22Rv1 (cell line): ENCODE data around the gene RPUSD4.

ENCODE experiments used
- CTCF ChIP-seq: fragments of 450-650 bp; IDR thresholded peaks from 2 replicates; pipeline ENCODE4 v1.5.1; 2017; ENCODE audit warnings: mild to moderate bottlenecking
- ZFX ChIP-seq: fragments of 450-650 bp; IDR thresholded peaks from 2 replicates; pipeline ENCODE4 v1.6.1; 2017; ENCODE audit warnings: antibody characterized with exemption, borderline replicate concordance

GRCh38 chr11:126186708-126187529 lies 24.5 kb downstream of the RPUSD4 start:
- TF ChIP-seq CTCF (0 out of 2 replicates have a peak, but pooled peaks have one; percentile 10), ZFX (no peak)
